ENCODE data around the gene GALNT6. TPM values are rescaled to one million over a fixed set of nuclear protein-coding genes. Genes with fewer than 3 reads are reported as not detected.
"Not testable (repeated sequence)": the region's sequence is repeated elsewhere in the genome, so short reads cannot be mapped to it uniquely, and the experiment has no call there.

GALNT6 gene
- total and polyA plus RNA-seq, 8 donors = 3.4 to 155 (median 24.6) TPM

- H3K4me3 ChIP-seq = no peak overlapping the region
- 81 to 94% (median 92%) methylated on average over 8 to 10 of the region's 10 CpGs for WGBS, 5 donors
- intact Hi-C loops (cut with DNase I; ENCODE audit: low total_unique reads) = no loop called here
Measured at GRCh38 chr12:51342416-51342815, 48.8 kb downstream of the GALNT6 start.

GRCh38 chr12:51341251-51342007, 49.8 kb downstream of the GALNT6 start:
- Histone ChIP-seq H3K27me3 (peaks cover 0 to 4% (median 0%) of the 10 kb centered on the region in 3 donors), H3K4me3 (peak overlapping the region; percentile 13 to 28 (median 23)), H3K27ac (peak overlapping the region in 2 of 5 donors; percentile 23 to 26), H3K4me1 (peaks cover 0 to 7% (median 6%) of the 10 kb centered on the region in 4 donors), H3K36me3 (no peaks in the 10 kb centered on the region), H3K9me3 (no peaks in the 10 kb centered on the region)
- DNase-seq = peak; percentile 75 to 90
- TF ChIP-seq POLR2AphosphoS5 (IDR thresholded peaks at IDR 0.05) (peak in 1 of 3 donors; percentile 72), EP300 (IDR thresholded peaks at IDR 0.05) (no peak), CTCF (IDR thresholded peaks at IDR 0.05) (peak in 6 of 7 experiments; percentile 41 to 99 (median 96))
- intact Hi-C loops (cut with DNase I; ENCODE audit: low total_unique reads) = no loop called here
- WGBS, 5 donors = 22 to 32% (median 23%) methylated on average over 7 to 9 of the region's 9 CpGs

More at GRCh38 chr12:51342416-51342815, 48.8 kb downstream of the GALNT6 start:
- no peak for DNase-seq
- TF ChIP-seq POLR2AphosphoS5 (IDR thresholded peaks at IDR 0.05) (no peak), POLR2A (IDR thresholded peaks at IDR 0.05) (no peak), CTCF (IDR thresholded peaks at IDR 0.05) (no peak), EP300 (IDR thresholded peaks at IDR 0.05) (no peak)
- H3K36me3 ChIP-seq = no peaks in the 10 kb centered on the region
- peaks cover 0 to 7% (median 0%) of the 10 kb centered on the region in 3 donors for H3K27me3 ChIP-seq
- no peak overlapping the region for H3K27ac ChIP-seq
- peaks cover 0 to 7% (median 6%) of the 10 kb centered on the region in 4 donors for H3K4me1 ChIP-seq
- H3K9me3 ChIP-seq = no peaks in the 10 kb centered on the region

- TF ChIP-seq POLR2A (IDR thresholded peaks at IDR 0.05) = no peak
- TF ChIP-seq POLR2AphosphoS5 (IDR thresholded peaks at IDR 0.05) = no peak
- no peak for TF ChIP-seq CTCF (IDR thresholded peaks at IDR 0.05)
Measured at GRCh38 chr12:51339750-51340149, 51.5 kb downstream of the GALNT6 start.

GRCh38 chr12:51337336-51337735, 53.9 kb downstream of the GALNT6 start:
- H3K27me3 ChIP-seq, H3K4me3 ChIP-seq, DNase-seq, H3K27ac ChIP-seq, H3K36me3 ChIP-seq, H3K4me1 ChIP-seq, H3K9me3 ChIP-seq: not testable (repeated sequence)
- intact Hi-C loops (cut with DNase I; ENCODE audit: low total_unique reads) = loop anchor here (10.0 kb wide), 1 partner anchor 53 kb away; no protein-coding TSS in a partner anchor

More at GRCh38 chr12:51339750-51340149, 51.5 kb downstream of the GALNT6 start:
- 63 to 80% (median 79%) methylated on average over 6 of the region's 6 CpGs for WGBS, 5 donors
- peaks cover 0 to 7% (median 6%) of the 10 kb centered on the region in 4 donors for H3K4me1 ChIP-seq
- DNase-seq = no peak
- H3K36me3 ChIP-seq = no peaks in the 10 kb centered on the region
- peaks cover 0 to 4% (median 0%) of the 10 kb centered on the region in 3 donors for H3K27me3 ChIP-seq
- no peak overlapping the region for H3K27ac ChIP-seq
- intact Hi-C loops (cut with DNase I; ENCODE audit: low total_unique reads) = loop anchor here (10.0 kb wide), 1 partner anchor 55 kb away; no protein-coding TSS in a partner anchor
- no peak overlapping the region for H3K4me3 ChIP-seq
- no peaks in the 10 kb centered on the region for H3K9me3 ChIP-seq

- no peak for DNase-seq
- H3K36me3 ChIP-seq = no peaks in the 10 kb centered on the region
- peaks cover 0 to under 1% (median under 1%) of the 10 kb centered on the region in 4 donors for H3K4me1 ChIP-seq
- WGBS, 5 donors = 64 to 91% (median 90%) methylated on average over 2 of the region's 2 CpGs
- TF ChIP-seq EP300 (IDR thresholded peaks at IDR 0.05) (no peak), CTCF (IDR thresholded peaks at IDR 0.05) (no peak), POLR2AphosphoS5 (IDR thresholded peaks at IDR 0.05) (no peak), POLR2A (IDR thresholded peaks at IDR 0.05) (no peak)
- intact Hi-C loops (cut with DNase I; ENCODE audit: low total_unique reads) = loop anchor here (10.0 kb wide), 1 partner anchor 51 kb away; no protein-coding TSS in a partner anchor
- H3K27ac ChIP-seq = no peak overlapping the region
- H3K9me3 ChIP-seq = no peaks in the 10 kb centered on the region
- H3K27me3 ChIP-seq = peaks cover 0 to 4% (median 0%) of the 10 kb centered on the region in 3 donors
- H3K4me3 ChIP-seq = no peak overlapping the region
Measured at GRCh38 chr12:51335931-51336330, 55.3 kb downstream of the GALNT6 start.

Measured in stomach (tissue), 9 donors.